Activated gamma-delta T cell treated with Interleukin-2 at 50 U/mL for 16 hours (primary cell): Measurements from ENCODE around the gene KIF1A.
A peak's percentile ranks its signal among the peaks of the same experiment; 100 is the strongest.

Experiments
- DNase-seq: peaks from one replicate; pipeline ENCODE4 v3.0.0-alpha.2; 2020

KIF1A gene

GRCh38 chr2:240817496-240818292 is 2.3 kb downstream of the KIF1A start:
- no peak for DNase-seq

GRCh38 chr2:240816584-240817495 is 3.2 kb downstream of the KIF1A start:
- DNase-seq = no peak

- no peak for DNase-seq
These were observed 4.0 kb downstream of the KIF1A start for GRCh38 chr2:240815761-240816583.

- no peak for DNase-seq
These were observed 4.9 kb downstream of the KIF1A start for GRCh38 chr2:240814946-240815760.

- no peak for DNase-seq
These were observed 5.7 kb downstream of the KIF1A start for GRCh38 chr2:240814280-240814679.

- no peak for DNase-seq
These were observed 6.6 kb downstream of the KIF1A start for GRCh38 chr2:240813231-240813921.

GRCh38 chr2:240812721-240813120 is 7.3 kb downstream of the KIF1A start:
- DNase-seq = no peak

GRCh38 chr2:240812301-240812680 is 7.7 kb downstream of the KIF1A start:
- DNase-seq = no peak

- no peak for DNase-seq
These were observed 8.4 kb downstream of the KIF1A start for GRCh38 chr2:240811346-240812300.

GRCh38 chr2:240810621-240811020 is 9.4 kb downstream of the KIF1A start:
- no peak for DNase-seq

- no peak for DNase-seq
These were observed 9.8 kb downstream of the KIF1A start for GRCh38 chr2:240810199-240810598.

- DNase-seq = no peak
These were observed 10.7 kb downstream of the KIF1A start for GRCh38 chr2:240809276-240809675.

- no peak for DNase-seq
These were observed 13.6 kb downstream of the KIF1A start for GRCh38 chr2:240806459-240806858.

- no peak for DNase-seq
These were observed 14.0 kb downstream of the KIF1A start for GRCh38 chr2:240806006-240806405.

GRCh38 chr2:240803191-240803590 is 16.8 kb downstream of the KIF1A start:
- peak; percentile 0 for DNase-seq

GRCh38 chr2:240799033-240799820 is 20.8 kb downstream of the KIF1A start:
- DNase-seq = no peak

GRCh38 chr2:240798327-240798905 is 21.6 kb downstream of the KIF1A start:
- no peak for DNase-seq

- DNase-seq = no peak
These were observed 22.1 kb downstream of the KIF1A start for GRCh38 chr2:240797914-240798313.

GRCh38 chr2:240797500-240797895 is 22.5 kb downstream of the KIF1A start:
- no peak for DNase-seq
